ENCODE data around the gene DPEP2NB. TPM values are rescaled to one million over a fixed set of nuclear protein-coding genes. Genes with fewer than 3 reads are reported as not detected.

Gene DPEP2NB
- total and polyA plus RNA-seq, 3 donors from 2014 or later: 2.4 to 4.1 (median 3.2) TPM

DNA sequence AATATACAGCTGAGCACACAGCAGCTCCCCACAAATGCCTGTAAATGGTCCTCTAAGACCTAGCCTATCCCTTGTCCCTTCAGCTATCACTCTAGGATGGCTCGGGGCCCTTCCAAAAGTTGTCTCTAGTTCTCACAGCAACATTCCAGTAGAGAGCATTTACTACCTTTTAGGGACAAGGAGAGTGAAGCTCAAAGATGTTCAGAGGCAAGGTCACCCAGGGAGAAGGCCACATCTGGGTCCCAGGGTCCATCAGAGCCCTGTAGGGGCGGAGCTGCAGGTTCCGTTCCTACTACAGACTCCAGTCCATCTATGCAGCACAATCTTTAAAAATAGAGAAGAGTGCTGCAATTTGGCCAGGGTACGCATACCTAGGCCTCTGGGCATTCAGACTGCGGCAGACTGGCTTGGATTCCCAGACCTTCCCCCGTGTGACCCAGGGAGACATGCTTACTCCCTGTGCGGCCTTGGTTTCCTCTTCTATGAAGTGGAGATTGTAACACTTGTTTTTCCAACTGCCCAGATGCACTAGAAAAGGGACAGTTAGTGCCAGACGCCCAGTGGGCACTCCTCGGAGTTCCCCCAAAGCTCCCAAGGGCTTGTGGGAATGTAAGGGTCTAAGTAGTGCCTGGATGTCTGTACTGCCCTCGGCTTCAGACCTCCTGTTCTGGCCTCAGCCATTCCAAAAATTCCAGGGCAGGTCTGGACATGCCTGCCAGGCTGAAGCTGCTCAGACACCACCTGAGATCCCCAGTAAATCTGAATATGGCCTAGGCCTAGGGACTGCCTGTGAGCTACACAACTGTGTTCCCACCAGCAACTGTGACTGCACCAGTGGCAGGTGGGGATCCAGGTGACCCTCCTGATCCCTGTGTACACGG, 49.8 kb downstream of the DPEP2NB start:
- Histone ChIP-seq H3K27ac (peak overlapping the region; percentile 47 to 94), H3K27me3 (no peaks in the 10 kb centered on the region), H3K4me1 (peaks cover 23% of the 10 kb centered on the region), H3K4me3 (no peak overlapping the region), H3K9me3 (no peaks in the 10 kb centered on the region), H3K36me3 (ENCODE audit: low read depth, missing control alignments) (no peaks in the 10 kb centered on the region)
- 44 to 54% methylated on average over 8 to 11 of the region's 11 CpGs for WGBS, 2 donors
- DNase-seq: no peak
- TF ChIP-seq CTCF (IDR thresholded peaks at IDR 0.05): no peak
- no peak for TF ChIP-seq POLR2A (IDR thresholded peaks at IDR 0.05)
- intact Hi-C loops (cut with DNase I; ENCODE audit: low total_unique reads): no loop called here

- intact Hi-C loops (cut with DNase I; ENCODE audit: low total_unique reads): no loop called here
- no peak for DNase-seq
- H3K4me1 ChIP-seq: peaks cover 28% of the 10 kb centered on the region
- whole genome bisulfite sequencing, 2 donors: 44 to 66% methylated on average over 6 of the region's 6 CpGs
- peak overlapping the region in 1 of 2 donors; percentile 94 for H3K27ac ChIP-seq
- no peaks in the 10 kb centered on the region for H3K36me3 ChIP-seq (ENCODE audit: low read depth, missing control alignments)
- peak overlapping the region in 1 of 2 donors; percentile 52 for H3K4me3 ChIP-seq
- TF ChIP-seq POLR2A (IDR thresholded peaks at IDR 0.05) (no peak), CTCF (IDR thresholded peaks at IDR 0.05) (no peak)
- no peaks in the 10 kb centered on the region for H3K27me3 ChIP-seq
- no peaks in the 10 kb centered on the region for H3K9me3 ChIP-seq
These were observed 51.1 kb downstream of the DPEP2NB start for GRCh38 chr16:67964477-67965131.

DNA sequence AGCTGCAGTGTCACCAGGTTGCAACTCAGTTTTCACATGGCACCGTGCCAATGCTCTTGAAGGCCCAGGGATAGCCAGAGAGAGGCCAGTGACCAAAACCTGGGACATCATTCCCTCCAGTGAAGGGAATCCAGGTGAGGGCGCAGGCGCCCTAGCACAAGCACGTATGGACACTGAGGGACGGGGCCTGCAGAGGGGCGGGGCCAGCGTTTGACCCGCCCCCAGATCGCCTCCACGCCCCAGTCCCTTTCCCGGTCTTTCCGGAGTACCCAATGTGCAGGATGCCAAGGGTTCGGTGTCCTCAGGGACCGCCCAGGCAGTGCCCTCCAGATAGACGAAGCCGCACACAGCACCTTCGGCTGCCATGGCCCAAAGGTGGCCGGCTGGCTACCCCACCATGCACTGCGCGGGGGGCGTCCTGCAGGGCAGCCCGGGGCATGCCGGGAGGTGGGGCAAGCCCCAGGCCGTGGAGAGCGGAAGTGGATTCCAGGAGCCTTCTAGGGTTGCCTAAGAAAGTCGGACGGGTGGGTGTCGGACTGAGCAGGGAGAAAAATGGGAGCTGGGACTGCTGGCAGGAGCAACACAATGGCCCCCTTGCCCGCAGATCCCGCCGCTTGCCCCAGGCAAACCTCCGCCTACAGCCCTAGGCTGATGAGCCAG, 51.9 kb downstream of the DPEP2NB start:
- Histone ChIP-seq H3K36me3 (ENCODE audit: low read depth, missing control alignments) (no peaks in the 10 kb centered on the region), H3K9me3 (no peaks in the 10 kb centered on the region), H3K4me3 (peak overlapping the region; percentile 39 to 52), H3K4me1 (peaks cover 35% of the 10 kb centered on the region), H3K27ac (peak overlapping the region in 1 of 2 donors; percentile 64), H3K27me3 (no peaks in the 10 kb centered on the region)
- no peak for TF ChIP-seq CTCF (IDR thresholded peaks at IDR 0.05)
- TF ChIP-seq POLR2A (IDR thresholded peaks at IDR 0.05): no peak
- WGBS, 2 donors: 33 to 65% methylated on average over 1 to 32 of the region's 32 CpGs
- DNase-seq: peak; percentile 56
- intact Hi-C loops (cut with DNase I; ENCODE audit: low total_unique reads): no loop called here

Small RNAs within 50 kb of the gene (small RNA-seq; reads per million reads assigned to genes)
- gene RNU6-359P: 0 reads per million in 2 donors

Other genes starting within 250 kb of the DPEP2NB start
- 10 to 100 TPM; 23.0 to 25.2 TPM for gene RANBP10, start 209.4 kb downstream of the DPEP2NB start, total RNA-seq
- 23.5 TPM for gene RANBP10, start 209.4 kb downstream of the DPEP2NB start, polyA plus RNA-seq (ENCODE audit: insufficient read depth, low read depth, low replicate concordance)
- 10 to 100 TPM; 31.3 to 40.4 TPM for gene TSNAXIP1, start 209.0 kb downstream of the DPEP2NB start, total RNA-seq
- gene TSNAXIP1, start 209.0 kb downstream of the DPEP2NB start, polyA plus RNA-seq (ENCODE audit: insufficient read depth, low read depth, low replicate concordance): 93.7 TPM
- gene THAP11, start 173.6 kb downstream of the DPEP2NB start, total RNA-seq: 10 to 100 TPM; 56.8 to 59.7 TPM
- 24.0 TPM for gene THAP11, start 173.6 kb downstream of the DPEP2NB start, polyA plus RNA-seq (ENCODE audit: insufficient read depth, low read depth, low replicate concordance)
- gene NUTF2, start 169.0 kb downstream of the DPEP2NB start, total RNA-seq: 100 to 1,000 TPM; 239 to 297 TPM
- gene NUTF2, start 169.0 kb downstream of the DPEP2NB start, polyA plus RNA-seq (ENCODE audit: insufficient read depth, low read depth, low replicate concordance): 121 TPM
- 100 to 1,000 TPM; 115 to 154 TPM for gene CENPT, start 168.2 kb downstream of the DPEP2NB start, total RNA-seq
- gene CENPT, start 168.2 kb downstream of the DPEP2NB start, polyA plus RNA-seq (ENCODE audit: insufficient read depth, low read depth, low replicate concordance): 108 TPM
- 100 to 1,000 TPM; 106 to 107 TPM for gene EDC4, start 142.9 kb downstream of the DPEP2NB start, total RNA-seq
- 96.7 TPM for gene EDC4, start 142.9 kb downstream of the DPEP2NB start, polyA plus RNA-seq (ENCODE audit: insufficient read depth, low read depth, low replicate concordance)
- gene NRN1L, start 131.0 kb downstream of the DPEP2NB start, total RNA-seq: 1 to 10 TPM; 4.2 to 8.1 TPM
- 2.9 TPM for gene NRN1L, start 131.0 kb downstream of the DPEP2NB start, polyA plus RNA-seq (ENCODE audit: insufficient read depth, low read depth, low replicate concordance)
- gene PSKH1, start 122.7 kb downstream of the DPEP2NB start, total RNA-seq: 10 to 100 TPM; 47.7 to 50.5 TPM
- gene PSKH1, start 122.7 kb downstream of the DPEP2NB start, polyA plus RNA-seq (ENCODE audit: insufficient read depth, low read depth, low replicate concordance): 66.8 TPM
- 1 to 10 TPM in 1 of 2 donors, under 1 TPM in 1; 0.62 to 1.7 TPM for gene CTRL, start 84.0 kb downstream of the DPEP2NB start, total RNA-seq
- gene CTRL, start 84.0 kb downstream of the DPEP2NB start, polyA plus RNA-seq (ENCODE audit: insufficient read depth, low read depth, low replicate concordance): 0.36 TPM
- 10 to 100 TPM; 13.2 to 14.2 TPM for gene PSMB10, start 79.1 kb downstream of the DPEP2NB start, total RNA-seq
- 49.1 TPM for gene PSMB10, start 79.1 kb downstream of the DPEP2NB start, polyA plus RNA-seq (ENCODE audit: insufficient read depth, low read depth, low replicate concordance)
- gene LCAT, start 71.8 kb downstream of the DPEP2NB start, total RNA-seq: 10 to 100 TPM; 20.6 to 25.3 TPM
- 12.9 TPM for gene LCAT, start 71.8 kb downstream of the DPEP2NB start, polyA plus RNA-seq (ENCODE audit: insufficient read depth, low read depth, low replicate concordance)
- 10 to 100 TPM; 64.3 to 68.4 TPM for gene SLC12A4, start 47.3 kb downstream of the DPEP2NB start, total RNA-seq
- gene SLC12A4, start 47.3 kb downstream of the DPEP2NB start, polyA plus RNA-seq (ENCODE audit: insufficient read depth, low read depth, low replicate concordance): 46.7 TPM
- 100 to 1,000 TPM; 127 to 138 TPM for gene DPEP3, start 35.4 kb downstream of the DPEP2NB start, total RNA-seq
- gene DPEP3, start 35.4 kb downstream of the DPEP2NB start, polyA plus RNA-seq (ENCODE audit: insufficient read depth, low read depth, low replicate concordance): 61.0 TPM
- 1 to 10 TPM; 2.7 to 3.0 TPM for gene DPEP2, start 16.4 kb downstream of the DPEP2NB start, total RNA-seq
- gene DPEP2, start 16.4 kb downstream of the DPEP2NB start, polyA plus RNA-seq (ENCODE audit: insufficient read depth, low read depth, low replicate concordance): 5.9 TPM
- gene DDX28, start 7.3 kb upstream of the DPEP2NB start, total RNA-seq: 10 to 100 TPM; 19.1 to 19.9 TPM
- 18.6 TPM for gene DDX28, start 7.3 kb upstream of the DPEP2NB start, polyA plus RNA-seq (ENCODE audit: insufficient read depth, low read depth, low replicate concordance)
- 10 to 100 TPM; 24.6 to 32.4 TPM for gene DUS2, start 7.4 kb upstream of the DPEP2NB start, total RNA-seq
- gene DUS2, start 7.4 kb upstream of the DPEP2NB start, polyA plus RNA-seq (ENCODE audit: insufficient read depth, low read depth, low replicate concordance): 62.5 TPM
- 100 to 1,000 TPM in 1 of 2 donors, 10 to 100 TPM in 1; 94.7 to 115 TPM for gene NFATC3, start 69.5 kb upstream of the DPEP2NB start, total RNA-seq
- 78.0 TPM for gene NFATC3, start 69.5 kb upstream of the DPEP2NB start, polyA plus RNA-seq (ENCODE audit: insufficient read depth, low read depth, low replicate concordance)
- 10 to 100 TPM; 12.8 to 14.6 TPM for gene ESRP2, start 220.2 kb upstream of the DPEP2NB start, total RNA-seq
- gene ESRP2, start 220.2 kb upstream of the DPEP2NB start, polyA plus RNA-seq (ENCODE audit: insufficient read depth, low read depth, low replicate concordance): 30.6 TPM
- 10 to 100 TPM; 37.2 to 44.7 TPM for gene PLA2G15, start 229.5 kb upstream of the DPEP2NB start, total RNA-seq
- gene PLA2G15, start 229.5 kb upstream of the DPEP2NB start, polyA plus RNA-seq (ENCODE audit: insufficient read depth, low read depth, low replicate concordance): 27.3 TPM
- 10 to 100 TPM; 42.2 to 48.6 TPM for gene SLC7A6, start 248.6 kb upstream of the DPEP2NB start, total RNA-seq
- 28.6 TPM for gene SLC7A6, start 248.6 kb upstream of the DPEP2NB start, polyA plus RNA-seq (ENCODE audit: insufficient read depth, low read depth, low replicate concordance)